HCT116 (cell line): Measurements from ENCODE around the gene ABR.

Experiments used
- CEBPB ChIP-seq: IDR thresholded peaks from 2 replicates; pipeline ENCODE4 v1.6.1; 2012; ENCODE audit warnings: low read depth
- EZH2 ChIP-seq: fragments of 200-600 bp; sonication (generic); IDR thresholded peaks from 2 replicates; pipeline ENCODE4 v1.6.1; 2017; ENCODE audit warnings: antibody characterized with exemption, mixed run types
- POLR2A ChIP-seq: IDR thresholded peaks from 2 replicates; pipeline ENCODE4 v1.7.0; 2011; ENCODE audit warnings: borderline replicate concordance; ENCODE audit not compliant: insufficient read depth, insufficient read length; ENCODE audit errors: extremely low read depth
- POLR2AphosphoS5 ChIP-seq: IDR thresholded peaks from 2 replicates; pipeline ENCODE4 v1.6.1; 2011; ENCODE audit warnings: mild to moderate bottlenecking, low read depth, low read length, moderate library complexity
- SIN3A ChIP-seq: IDR thresholded peaks from 2 replicates; pipeline ENCODE4 v1.6.1; 2012; ENCODE audit warnings: low read depth
- YY1 ChIP-seq: IDR thresholded peaks from 2 replicates; pipeline ENCODE4 v1.6.1; 2011; ENCODE audit warnings: low read length, low read depth, moderate library complexity, mild to moderate bottlenecking; ENCODE audit not compliant: insufficient replicate concordance; ENCODE audit errors: extremely low read depth
- TF ChIP-seq, protein P1 (sequence below), 3 experiments: fragments of 200-600 bp in 1 of 3; sonication (generic) in 1 of 3; IDR thresholded peaks in 2 of 3; conservative IDR thresholded peaks in 1 of 3; 2 replicates each; pipeline ENCODE4 v1.5.1; 2012 to 2017; ENCODE audit warnings: low read depth in 2 of 3, low read length in 2 of 3, antibody characterized with exemption in 1 of 3, borderline replicate concordance in 1 of 3, control low read depth in 1 of 3, mild to moderate bottlenecking in 1 of 3, mixed read lengths in 1 of 3, mixed run types in 1 of 3, moderate library complexity in 1 of 3; ENCODE audit not compliant: insufficient read depth in 1 of 3

DNA sequence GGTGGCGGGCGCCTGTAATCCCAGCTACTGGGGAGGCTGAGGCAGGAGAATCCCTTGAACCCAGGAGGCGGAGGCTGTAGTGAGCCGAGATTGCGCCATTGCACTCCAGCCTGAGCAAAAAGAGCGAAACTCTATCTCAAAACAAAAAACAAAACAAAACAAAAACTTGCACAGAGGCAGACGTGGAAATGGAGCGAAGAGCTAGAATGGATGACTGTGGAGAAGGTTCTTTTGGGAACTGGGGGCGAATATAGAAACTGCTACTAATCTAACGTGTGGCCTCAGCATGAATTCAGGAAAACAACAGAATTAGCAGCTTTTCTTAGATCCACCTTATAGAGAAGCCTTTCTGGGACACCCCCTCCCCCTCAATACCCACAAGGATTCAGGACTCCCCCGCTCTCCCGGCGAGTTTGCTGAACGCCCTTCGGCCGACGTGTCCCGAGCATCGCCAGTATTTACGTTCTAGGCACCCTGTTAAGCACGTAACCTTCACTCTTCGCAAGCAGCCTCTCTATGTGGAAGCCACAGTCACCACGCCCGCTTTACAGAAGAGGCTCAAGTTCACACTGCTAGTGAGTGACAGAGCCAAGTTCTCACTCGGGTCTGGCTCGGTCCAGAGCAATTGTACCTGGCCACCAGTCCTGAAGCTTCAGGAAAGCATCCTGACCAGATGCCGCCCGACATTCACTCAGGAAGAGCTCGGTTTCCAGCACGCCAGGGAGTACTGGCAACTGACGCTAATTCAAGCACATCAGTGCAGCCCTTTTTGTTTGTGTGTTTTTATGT, 13.3 kb upstream of the ABR start:
- TF ChIP-seq, protein P1, sequence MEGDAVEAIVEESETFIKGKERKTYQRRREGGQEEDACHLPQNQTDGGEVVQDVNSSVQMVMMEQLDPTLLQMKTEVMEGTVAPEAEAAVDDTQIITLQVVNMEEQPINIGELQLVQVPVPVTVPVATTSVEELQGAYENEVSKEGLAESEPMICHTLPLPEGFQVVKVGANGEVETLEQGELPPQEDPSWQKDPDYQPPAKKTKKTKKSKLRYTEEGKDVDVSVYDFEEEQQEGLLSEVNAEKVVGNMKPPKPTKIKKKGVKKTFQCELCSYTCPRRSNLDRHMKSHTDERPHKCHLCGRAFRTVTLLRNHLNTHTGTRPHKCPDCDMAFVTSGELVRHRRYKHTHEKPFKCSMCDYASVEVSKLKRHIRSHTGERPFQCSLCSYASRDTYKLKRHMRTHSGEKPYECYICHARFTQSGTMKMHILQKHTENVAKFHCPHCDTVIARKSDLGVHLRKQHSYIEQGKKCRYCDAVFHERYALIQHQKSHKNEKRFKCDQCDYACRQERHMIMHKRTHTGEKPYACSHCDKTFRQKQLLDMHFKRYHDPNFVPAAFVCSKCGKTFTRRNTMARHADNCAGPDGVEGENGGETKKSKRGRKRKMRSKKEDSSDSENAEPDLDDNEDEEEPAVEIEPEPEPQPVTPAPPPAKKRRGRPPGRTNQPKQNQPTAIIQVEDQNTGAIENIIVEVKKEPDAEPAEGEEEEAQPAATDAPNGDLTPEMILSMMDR (IDR thresholded peaks at IDR 0.05 in 2 of 3, conservative IDR thresholded peaks at IDR 0.05 in 1 of 3; ENCODE audit: borderline replicate concordance in 1 of 3, insufficient read depth in 1 of 3, low read depth in 2 of 3, low read length in 2 of 3): no peak
- TF ChIP-seq EZH2: no peak
- TF ChIP-seq YY1: no peak
- no peak for TF ChIP-seq POLR2AphosphoS5
- TF ChIP-seq CEBPB: no peak
- TF ChIP-seq POLR2A: no peak
- no peak for TF ChIP-seq SIN3A
